Measurements from ENCODE around the gene C1orf159.

C1orf159 gene

DNA sequence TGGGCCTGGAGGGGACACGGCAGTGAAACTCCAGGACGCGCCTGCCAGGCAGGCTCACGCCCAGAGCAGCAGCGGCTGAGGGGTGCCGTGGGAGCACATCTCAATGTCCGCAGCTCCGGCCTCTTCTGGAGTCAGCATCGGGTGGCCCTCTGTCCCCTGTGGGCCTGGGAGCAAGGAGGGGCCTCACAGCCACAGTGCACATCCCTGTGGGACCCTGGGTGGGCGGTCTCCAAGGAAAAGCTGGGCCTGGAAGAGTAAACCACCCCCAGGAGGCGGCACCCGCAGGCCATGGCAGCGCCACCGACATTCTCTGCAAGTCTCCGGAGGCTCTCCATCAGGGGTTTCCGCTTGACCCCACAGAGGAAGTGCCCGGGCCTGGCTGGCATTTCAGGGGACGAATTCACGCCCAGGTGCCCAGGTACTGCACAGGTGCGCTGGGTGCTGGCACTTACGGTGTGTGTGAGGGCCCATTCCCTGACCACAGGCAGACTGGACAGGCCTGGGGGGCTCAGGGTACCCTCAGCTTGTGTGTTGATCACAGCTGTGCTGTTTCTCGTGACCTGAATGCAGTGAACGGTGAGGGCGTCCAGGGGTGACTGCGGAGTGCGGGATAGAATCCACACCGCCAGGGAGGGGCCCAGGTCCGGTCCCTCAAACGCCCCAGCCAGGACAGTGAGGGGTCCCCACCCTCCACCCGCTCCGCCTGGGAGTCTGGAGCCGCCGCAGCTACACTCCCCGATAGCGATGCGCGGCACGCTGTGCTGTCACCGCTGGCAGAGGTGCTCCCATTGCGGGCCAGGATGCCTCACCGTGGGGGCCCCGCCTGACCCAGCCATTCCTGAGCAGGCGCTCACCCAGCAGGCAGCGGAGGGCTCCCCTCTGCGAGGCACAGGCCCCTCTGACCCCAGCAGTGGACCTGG is 25.2 kb downstream of the C1orf159 start:
- no peak for FAIRE-seq

DNA sequence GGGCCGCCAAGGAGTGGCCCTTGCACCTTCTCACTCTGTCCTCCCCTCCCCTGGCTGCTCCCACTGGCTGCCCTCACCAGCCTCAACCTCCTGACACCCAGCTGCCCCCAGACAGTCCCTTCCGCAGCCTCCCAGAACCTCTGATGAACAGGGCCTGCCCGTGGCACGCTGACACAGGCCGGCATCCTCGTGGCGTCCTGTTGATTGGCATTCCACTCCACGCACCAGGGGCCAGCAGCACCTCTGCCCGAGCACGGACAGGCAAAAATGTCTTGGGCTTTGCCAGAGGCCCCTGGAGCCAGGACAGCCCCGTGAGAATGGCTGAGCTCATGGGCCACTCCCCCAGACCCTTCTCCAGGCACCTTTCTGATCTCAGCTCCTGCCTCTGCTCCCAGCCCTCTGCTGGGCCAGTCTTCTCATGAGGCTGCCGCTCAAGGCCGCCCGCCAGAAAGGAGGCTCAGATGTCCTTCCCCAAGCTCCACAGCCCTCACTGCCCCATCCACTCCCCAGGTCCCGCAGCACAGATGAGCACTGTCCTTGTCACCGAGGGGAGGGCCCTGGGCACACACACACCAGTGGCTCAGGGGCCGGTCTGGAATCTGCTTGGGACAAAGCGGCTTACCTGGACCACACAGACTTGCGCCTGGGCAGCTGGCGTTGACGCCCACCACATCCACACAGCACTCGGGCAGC is 26.0 kb downstream of the C1orf159 start:
- FAIRE-seq, result no peak

DNA sequence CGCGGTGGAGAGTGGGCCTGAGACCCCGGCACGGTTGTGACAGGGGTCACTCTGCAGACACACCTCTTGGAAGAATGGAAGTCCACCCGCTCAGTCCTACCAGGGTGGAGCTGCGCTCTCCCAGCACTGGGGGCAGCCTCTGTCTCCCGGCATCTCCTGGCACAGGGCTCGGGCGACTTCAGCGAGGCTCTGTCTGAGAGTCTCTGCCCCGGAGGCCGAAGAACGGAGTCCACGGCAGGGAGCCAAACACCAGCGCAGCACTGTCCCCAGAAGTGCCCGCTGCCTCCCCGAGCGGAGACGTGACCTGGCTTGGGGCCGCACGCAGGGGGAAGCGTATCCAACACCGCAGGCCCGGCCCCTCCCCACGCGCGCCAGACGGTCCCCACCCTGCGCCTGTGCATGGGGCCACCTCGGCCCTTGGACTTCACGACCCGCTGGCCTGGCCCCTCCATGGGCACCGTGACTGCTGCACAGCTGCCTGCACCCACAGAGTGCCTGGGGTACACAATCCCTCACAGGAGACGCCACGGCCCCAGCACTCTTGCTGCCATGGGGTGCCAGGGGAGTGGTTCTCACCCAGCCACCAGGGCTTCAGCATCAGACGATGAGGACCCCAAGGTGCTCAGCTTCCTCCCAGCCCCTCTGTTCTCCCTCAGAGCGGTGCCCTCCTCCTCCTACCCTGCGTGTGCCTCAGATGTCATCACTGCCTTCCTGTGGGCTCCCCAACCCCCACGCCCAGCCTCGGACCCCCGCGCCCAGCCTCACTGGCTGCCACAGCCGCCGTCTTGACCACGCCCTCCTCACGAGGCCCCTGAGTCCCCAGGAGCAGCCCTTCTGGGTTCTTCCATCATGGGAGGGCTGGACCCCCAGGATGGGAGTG is 26.8 kb downstream of the C1orf159 start:
- FAIRE-seq, result no peak

DNA sequence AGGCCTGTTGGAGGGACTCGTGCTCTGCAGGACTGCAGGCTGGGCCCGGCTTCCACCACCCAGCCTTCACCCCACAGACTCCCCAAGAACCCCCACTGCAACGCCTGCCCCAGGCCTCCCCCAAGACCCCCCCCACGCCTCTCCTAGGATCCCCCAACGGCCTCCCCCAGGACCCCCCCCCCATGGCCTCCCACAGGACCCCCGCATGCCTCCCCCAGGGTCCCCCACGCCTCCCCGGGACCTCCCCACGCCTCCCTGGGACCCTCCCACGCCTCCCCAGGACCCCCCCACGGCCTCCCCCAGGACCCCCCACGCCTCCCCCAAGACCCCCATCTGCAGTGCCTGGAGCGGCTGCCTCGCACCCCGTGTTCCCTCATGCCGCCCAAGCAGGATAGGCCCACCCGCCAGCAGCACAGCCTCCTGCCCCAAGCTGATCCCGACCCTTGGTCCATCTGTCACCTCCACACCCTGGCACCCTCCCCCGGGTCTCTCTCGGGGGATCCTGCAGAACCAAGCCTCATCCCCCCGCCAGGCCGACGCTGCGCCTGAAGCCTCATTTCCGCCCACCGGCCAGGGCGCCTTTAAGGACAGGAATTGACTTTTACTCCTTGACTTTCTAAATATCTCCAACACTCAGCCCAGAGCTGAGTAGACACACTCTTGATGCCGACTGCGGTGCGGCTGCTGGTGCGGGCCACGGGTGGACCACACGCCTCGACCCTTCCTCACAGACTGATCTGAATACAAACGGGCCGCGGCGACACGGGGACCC is 27.7 kb downstream of the C1orf159 start:
- no peak for FAIRE-seq

DNA sequence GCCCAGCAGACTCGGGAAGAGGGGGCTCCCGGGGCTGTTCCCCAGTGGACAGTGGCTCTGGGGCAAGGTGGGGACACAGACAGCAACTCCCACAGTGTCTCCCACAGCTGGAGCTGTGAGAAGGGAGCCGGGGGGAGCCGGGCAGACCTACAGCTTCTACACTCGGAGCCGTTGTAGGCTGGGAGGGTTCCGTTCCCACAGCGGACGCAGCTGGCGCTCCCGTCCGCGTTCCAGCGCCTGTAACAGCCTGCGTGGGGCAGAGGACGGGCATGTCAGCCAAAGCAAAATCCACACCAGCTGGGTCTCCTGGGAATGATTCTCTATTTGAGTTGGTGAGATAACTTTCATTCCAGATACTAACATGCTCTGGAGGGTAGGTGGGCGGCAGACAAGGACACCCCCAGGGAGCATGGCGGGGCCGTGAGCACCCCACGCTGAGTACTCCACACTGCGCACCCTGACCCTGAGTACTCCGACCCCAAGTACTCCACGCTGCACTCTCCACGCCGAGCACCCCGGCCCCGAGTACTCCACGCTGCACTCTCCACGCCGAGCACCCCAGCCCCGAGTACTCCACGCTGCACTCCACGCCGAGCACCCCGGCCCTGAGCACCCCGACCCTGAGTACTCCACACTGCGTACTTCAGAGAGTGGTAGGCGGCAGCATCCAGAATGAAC is 28.4 kb downstream of the C1orf159 start:
- no peak for FAIRE-seq

DNA sequence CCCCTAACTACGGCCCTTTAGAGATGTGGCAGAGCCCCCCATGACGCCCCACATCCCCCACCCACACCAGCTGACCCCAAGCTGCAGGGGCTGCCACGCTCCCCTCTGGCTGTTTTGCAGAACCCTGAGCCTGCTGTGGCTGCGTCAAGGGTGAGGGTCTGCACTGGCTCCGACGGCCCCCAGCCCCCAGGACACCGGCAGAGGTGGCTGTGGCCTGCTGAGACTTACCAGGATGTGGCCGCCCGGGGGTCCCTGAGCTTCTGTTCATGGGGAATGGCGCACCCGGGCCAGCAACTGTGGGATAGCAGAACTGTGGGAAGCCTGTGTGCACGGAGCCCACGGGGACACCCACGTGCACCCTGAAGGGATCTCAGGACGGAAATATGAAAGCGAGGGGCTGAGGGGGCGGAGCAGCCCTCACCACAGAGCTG is 29.0 kb downstream of the C1orf159 start:
- no peak for FAIRE-seq

DNA sequence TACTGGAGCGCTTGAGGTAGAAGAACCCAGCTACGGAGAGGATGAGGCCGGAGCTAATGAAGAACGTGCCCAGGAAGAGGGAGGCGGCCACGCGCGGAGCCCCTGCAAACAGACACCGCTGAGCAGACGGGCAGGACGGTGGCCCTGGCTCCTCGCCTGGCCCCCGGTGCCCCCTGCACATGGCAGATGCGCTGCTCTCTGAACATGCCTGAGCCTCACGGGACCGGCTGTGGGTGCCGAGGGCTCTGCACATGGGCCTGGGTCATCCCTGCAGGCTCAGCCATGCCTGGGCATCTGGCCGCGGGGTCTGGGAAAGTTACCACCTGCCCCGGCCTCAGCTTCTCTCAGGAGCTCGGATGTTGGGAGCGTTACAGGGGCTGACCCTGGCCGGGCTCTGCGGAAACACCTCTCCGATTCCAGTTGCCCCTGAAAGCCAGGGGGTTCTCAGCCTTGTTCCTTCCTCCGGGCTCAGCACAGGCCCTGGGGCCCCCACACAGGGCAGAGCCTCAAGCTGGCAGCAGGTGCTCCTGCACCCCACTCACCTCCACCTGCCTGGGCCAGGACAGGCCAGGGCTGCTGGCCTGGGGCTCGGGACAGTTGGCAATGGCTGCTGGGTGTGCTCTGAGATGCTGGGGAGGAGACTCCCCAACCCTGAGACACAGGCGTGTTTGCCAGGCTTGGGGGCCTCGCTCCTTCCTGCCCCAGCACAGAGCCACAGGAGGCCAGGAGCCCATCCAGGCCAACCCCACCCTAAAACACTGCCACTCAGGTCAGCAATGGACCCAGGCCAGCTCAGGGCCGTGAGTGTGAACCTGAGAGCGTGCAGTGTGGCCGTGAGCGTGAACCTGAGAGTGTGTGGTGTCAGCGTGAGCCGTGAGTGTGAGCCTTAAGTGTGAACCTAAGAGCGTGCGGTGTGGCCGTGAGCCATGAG is 29.7 kb downstream of the C1orf159 start:
- FAIRE-seq, result no peak

DNA sequence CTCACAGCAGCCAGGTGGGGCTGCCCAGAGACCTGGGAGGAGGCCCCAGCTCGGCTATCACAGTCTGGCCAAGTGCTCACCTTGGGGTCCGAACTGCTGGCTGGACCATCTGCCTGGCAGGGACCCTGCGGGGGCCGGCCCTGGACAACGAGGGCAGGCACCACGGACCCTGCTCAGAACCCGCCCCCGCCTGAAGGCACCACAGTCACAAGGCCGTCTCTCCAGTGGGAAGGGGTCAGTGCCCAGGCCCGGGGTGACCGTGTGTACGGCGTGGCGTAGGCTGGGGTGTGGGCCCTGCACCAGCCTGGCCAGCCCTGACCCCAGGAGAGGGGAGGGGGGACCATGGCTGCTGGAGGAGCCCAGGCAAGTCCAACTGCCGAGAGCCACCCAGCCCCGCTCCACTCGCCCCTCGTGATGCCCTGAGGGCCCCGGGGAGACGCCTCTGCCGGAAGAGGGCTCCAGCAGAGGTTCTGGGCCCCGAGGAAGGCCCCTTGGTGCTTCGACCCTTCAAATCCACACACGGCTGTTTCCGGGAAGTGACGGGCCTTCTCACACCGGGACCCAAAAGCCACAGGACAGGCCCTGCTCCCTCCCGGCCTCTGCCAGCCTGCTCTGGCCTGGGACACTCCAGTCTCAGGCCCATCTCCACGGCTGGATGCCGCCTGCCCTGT is 30.6 kb downstream of the C1orf159 start:
- FAIRE-seq, result no peak

DNA sequence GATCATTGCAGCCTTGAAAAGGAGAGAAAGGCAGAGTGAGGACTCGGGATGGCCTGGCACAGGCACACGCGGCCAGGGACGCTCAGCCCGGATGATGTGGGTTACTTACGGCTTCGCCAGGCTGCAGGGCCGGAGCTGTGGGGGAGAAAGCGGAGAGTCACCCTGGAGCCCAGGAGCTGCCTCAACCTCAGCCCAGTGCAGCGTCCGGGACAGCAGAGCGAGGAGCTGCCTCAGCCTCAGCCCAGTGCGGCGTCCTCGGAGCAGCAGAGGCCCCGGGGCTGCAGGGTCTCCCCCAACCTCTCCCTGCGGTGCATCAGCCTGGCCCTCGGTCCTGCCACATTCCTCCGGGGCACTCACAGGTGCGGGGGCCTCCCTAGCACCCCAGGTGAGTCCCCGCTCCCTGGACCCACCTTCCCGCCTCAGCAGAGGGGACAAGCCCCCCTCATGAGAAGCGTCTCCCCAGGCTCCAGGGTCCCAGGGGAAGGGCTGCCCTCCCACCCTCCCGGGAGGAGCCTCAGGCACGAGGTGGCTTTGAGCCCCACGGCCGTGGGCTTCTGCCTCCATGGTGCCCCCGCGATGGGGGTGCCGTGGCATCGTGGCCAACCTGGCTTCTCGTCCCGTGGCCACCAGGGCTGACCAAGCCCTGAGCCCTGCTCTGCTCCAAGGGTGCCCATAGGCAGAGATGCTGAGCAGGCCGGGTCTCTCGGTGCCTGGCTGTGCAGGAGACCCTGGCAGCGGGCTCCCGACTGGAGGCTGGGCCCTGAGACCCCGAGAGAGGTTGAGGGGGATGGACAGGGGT is 31.3 kb downstream of the C1orf159 start:
- FAIRE-seq, result no peak

DNA sequence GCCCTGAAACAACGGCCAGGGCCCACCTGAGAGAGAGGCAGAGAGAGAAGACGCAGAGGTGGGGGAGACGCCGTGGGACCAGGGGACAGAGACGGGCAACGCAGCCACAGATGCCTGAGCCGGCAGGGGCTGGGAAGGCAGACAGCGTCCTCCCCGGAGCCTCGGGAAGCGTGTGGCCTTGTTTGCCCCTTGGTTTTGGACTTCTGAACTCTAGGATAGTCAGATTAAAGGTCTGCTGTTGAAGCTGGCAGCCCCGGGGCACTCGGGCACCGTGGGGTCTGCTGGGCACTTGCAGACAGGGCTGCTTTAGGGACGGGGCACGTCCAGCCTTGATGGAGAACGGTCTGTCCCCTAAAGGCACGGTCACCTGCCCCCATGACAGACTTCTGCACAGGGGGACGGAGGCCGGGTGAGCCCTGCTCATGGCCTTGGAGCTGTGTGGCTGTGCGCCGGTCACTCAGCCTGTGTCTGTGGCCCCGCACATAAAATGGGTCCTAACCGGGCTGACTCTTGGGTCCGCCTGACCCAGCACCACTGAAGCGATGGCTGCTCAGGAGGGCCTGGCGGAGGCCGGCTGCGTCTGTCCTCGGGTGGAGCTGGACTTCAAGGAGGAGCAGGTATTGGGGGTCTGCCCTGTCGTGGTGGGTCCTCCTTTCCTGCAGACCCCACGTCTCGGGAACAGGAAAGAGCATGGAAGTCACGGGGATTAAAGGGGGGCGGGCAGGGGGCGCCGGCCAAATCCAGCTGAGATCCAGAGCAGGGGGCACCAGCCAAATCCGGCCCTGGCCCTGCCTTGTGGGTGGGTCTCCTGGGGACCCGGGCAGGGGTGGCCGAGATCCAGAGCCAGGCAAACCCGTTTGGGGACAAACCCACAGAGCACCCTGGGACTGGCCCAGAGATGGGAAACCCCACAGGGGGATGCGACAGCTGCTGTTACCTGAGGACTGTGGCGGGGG is 32.2 kb downstream of the C1orf159 start:
- no peak for FAIRE-seq

DNA sequence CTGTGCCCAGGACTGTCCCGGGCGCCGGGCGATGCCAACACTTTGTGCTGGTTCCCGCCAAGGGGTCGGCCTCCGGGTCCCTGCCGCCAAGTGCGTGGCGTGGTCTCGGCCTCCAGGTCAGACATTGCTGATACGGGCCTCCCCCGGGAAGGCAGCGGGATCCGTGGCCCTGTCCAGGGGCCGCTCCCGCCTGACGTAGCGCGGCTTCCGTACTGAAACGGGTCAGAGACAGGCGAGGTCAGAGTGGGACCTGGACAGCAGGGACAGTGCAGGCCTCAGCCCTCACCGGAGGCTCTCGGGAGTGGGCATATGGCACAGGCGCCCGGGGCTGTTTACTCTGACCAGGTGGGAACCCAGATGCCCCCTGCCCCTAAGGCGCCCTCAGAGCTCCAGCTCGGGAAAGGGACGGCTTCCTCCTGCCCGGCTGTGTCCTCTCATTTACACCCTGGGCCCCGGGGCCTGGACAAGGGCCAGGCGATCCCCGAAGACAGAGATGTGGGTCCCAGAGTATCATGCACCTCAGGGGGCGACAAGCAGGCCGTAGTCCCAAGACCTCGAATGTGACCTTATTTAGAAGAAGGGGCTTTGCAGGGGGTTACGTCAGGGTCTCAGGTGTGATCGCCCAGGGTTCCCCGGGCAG is 33.0 kb downstream of the C1orf159 start:
- FAIRE-seq, result no peak

DNA sequence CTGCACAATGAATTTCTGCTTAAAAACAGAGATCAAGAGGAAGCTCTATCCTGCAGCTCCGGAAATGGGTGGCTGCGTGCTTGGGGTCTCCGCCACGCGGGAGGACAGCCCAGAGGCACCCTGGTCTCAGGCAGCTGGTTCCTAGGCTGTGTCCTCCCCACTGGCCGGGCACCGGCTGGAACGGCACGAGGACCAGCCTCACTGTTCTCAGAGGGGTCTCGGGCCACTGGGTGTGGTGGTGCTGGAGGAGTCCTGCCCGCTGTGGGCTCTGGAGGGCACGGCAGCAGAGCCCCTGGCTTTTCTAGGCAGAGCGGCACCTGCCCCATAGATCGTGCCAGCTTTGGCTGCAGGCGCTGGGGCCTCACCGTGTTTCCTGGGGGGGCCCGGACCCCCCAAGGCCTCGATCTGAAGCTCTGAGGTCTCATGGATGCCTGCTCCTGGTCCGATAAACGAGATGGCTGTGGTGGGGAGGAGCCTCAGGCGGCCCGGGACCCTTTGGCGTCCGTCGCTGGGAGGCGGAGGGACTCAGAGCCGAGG is 33.6 kb downstream of the C1orf159 start:
- FAIRE-seq, result no peak

DNA sequence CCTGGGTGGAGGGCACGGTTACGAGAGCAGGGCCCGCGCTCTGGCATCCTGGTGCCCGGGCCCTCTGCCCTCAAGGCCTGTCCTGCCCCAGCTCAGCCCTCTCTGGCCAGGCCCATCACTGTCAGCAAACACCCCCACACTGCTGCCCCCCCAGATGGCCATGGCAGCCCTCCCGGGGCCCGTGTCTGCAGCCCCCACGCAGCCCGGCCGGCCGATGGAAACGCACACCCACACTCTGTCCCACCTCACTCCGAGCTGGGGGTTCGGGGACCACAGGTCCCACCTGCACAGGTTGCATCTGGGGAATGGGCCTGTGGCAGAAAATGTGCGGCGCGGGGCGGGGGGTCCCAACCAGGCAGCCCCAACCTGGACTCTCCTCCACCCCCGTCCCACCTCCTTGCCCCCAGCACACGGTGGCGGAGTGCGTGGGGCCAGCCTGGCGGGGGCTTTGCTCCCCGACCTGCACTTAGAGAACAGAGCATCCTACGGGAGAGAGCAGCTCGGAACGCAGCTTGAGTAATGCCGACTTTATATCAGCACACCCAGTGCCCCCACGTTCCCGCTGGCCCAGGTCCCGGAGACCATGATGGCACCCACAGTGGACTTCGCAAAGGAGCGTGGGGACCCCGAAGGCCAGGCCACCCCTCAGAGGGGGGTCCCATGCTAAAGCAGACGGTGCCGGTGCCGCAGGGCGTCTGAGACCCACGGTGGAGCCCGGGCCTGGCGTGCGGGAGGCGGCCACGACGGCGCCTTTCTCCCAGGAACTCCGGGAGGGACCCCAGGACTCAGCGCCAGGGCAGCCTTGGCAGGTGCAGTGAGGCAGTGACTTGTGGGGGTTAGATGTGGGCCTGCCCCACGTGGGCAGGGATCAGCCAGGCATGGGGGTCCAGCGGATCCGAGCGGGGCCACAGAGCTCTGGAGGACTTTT is 34.3 kb downstream of the C1orf159 start:
- no peak for FAIRE-seq

DNA sequence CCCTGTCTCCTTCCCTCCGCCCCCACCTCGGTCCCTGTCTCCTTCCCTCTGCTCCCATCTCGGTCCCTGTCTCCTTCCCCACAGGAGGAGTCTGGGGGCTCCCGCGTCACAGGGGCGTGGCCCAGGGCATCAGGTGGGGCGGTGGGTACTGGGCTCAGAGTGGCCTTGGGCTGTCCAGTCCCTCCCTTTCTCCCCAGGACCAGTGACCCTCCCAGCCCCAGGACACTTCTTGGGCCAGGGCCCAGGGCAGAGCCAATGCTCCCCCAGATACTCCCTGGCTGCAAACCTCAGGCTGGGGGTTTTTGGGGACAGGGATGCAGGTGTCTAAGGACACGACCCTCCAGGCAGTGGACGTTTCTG is 35.0 kb downstream of the C1orf159 start:
- no peak for FAIRE-seq

DNA sequence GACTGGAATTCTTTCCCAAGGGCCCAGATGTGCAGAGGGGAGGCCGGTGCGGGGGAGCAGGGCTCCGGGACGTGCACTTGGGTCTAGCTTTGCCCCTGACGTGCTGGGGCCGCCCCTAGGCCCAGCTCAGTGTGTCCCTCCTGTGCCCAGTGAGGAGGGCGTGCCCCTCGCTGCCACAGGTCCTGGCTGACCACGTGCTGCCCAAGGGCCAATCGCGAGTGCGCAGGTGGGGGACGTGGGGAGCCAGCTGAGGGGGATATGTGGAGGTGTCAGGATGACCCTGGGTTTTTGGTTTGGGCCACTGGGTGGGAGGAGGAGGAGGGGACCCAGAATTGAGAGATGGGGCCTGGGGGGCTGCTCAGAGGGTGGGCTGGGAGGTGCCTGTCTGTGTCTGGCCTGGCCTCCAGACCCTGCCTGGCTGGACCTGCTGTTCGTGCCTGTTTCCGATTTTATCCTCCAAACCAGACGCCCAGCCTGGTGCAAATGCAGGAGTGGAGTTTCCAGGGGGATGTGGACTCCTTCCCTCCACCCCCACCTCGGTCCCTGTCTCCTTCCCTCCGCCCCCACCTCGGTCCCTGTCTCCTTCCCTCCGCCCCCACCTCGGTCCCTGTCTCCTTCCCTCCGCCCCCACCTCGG is 35.6 kb downstream of the C1orf159 start:
- FAIRE-seq, result peak; percentile 68
